A549 (cell line): Measurements from ENCODE around the gene TFF3.

Experiments used
- CBX8 ChIP-seq: fragments of 200-600 bp; sonication (generic); IDR thresholded peaks from 2 replicates; pipeline ENCODE4 v1.6.1; 2016
- CTCF ChIP-seq: fragments of >200 bp; sonication (Bioruptor Twin); formaldehyde crosslinking; IDR thresholded peaks from 3 replicates; pipeline ENCODE4 v1.5.1; 2016
- JUN ChIP-seq, 2 experiments: fragments of >200 bp; sonication (Bioruptor Twin); formaldehyde crosslinking; IDR thresholded peaks; 2 replicates in 1 of 2; 3 replicates in 1 of 2; pipeline ENCODE4 v1.6.1; 2016 to 2017
- RFX5 ChIP-seq: fragments of 450-650 bp; IDR thresholded peaks from 2 replicates; pipeline ENCODE4 v1.7.1; 2014; ENCODE audit warnings: antibody characterized with exemption, mild to moderate bottlenecking, moderate library complexity

GRCh38 chr21:42358261-42358660, 43.1 kb upstream of the TFF3 start:
- TF ChIP-seq CTCF (no peak), CBX8 (no peak), RFX5 (no peak), JUN (IDR thresholded peaks at IDR 0.05) (no peak)
